OCI-LY1 (cell line): ENCODE measurements around the gene CCDC14.

ENCODE experiments used
- CTCF ChIP-seq: fragments of 200-600 bp; sonication (generic), shearing (Covaris generic); IDR thresholded peaks from 2 replicates; pipeline ENCODE4 v1.5.1; 2017; ENCODE audit warnings: mild to moderate bottlenecking, antibody characterized with exemption, low read length, moderate library complexity, mixed read lengths
- EZH2 ChIP-seq: fragments of 200-600 bp; sonication (generic), shearing (Covaris generic); IDR thresholded peaks from 2 replicates; pipeline ENCODE4 v1.8.0; 2017; ENCODE audit warnings: borderline replicate concordance, mixed run types, mild to moderate bottlenecking, antibody characterized with exemption, low read length, moderate library complexity, mixed read lengths

- TF ChIP-seq EZH2 (no peak), CTCF (no peak)
These were observed 11.4 kb downstream of the CCDC14 start for GRCh38 chr3:123949641-123950040.
